Middle frontal gyrus (tissue), 1 donor: ENCODE measurements around the gene EML6.

ENCODE experiments used
- DNase-seq: peaks from one replicate; pipeline ENCODE4 v3.0.0-alpha.2; 2015; ENCODE audit warnings: low spot score; ENCODE audit errors: extremely low spot score

The EML6 gene

DNA sequence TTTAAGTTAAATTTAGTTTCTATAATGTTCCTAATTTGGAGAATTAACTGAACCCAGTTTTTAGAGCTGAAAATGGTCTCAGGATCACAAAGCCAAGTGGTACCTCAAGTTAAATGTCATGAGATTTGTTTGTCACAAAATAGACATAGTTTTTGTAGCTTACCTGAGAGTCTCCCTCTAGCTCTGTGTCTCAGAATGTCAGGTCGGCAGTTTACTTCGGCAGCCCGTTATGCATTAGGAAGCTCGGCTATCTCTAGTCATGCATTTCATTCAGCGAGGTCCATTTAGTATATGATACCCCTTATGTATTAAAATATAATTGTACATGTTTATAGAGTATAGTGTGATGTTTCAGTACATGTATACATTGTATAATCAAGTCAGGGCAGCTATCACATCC, 155.6 kb downstream of the EML6 start:
- no peak for DNase-seq

DNA sequence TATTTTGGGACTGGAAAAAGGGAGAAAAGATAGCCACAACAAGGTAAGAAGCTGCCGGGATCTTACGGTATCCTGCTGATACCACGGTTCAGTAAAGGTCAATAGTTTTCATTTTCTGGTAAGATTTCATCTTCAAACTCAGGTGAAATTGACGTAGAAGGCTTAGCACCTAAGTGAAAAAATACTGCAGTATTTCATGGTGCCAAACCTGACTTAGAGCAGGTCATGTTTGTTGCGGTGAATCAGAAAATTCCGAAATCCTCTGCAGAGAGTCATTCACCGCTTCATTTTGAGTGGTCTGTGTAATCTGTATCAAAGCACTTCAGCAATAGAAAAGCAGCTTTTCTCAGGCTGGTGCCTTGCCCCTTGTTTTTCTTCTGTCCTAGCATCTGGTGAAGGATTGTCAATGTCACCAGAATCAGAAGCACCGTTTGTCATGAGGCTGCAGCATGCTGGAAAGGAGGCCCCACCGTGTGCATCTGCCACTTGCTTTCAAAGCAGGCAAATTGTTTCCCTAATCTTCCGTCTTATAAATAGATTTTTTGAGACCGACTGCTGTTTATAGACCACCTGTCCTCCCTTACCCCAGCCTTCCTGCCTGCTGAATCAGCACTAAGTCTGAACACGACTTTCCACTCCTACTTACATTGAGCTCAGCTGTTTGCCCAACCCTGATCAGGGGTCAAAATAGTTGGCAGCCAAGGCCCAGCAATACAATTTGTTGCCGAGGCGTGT, 156.3 kb downstream of the EML6 start:
- DNase-seq, result no peak

DNA sequence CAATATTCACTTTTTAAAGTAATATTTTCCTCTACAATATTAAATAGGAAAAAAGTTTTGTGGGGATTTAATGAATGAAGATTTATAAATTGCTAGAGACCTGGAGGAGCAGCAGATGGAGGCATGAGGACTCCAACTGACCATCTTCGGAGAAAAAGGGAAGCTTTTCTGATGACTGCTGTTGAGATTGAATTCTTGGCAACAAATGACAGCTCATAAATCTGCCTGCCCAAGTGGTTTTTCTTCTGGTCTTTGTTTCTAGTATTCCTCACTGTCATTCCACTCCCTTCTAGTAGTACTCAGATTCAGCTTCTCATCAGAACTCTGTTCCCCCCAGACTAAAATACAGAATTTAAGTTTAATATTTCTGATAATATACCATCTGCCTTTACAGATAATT, 157.0 kb downstream of the EML6 start:
- DNase-seq, result no peak

DNA sequence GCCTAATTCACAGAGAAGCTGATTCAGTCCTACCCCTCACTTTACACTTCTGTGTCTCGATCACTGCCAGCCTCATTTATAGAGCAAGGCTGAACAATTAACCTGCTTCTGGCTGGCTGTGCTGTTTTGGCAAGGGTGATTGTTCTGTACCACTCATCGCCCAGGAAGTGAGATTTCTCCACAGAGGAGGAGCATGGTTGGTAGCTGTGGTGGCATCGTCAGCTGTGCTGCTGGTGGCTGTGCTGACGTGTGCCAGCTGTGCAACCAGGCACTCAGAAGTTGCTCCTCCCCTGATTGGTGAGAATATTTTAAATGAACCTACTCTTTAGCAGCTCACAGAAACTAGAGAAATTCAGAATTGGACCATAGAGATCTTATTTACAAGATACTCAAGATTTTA, 158.3 kb downstream of the EML6 start:
- DNase-seq, result no peak

DNA sequence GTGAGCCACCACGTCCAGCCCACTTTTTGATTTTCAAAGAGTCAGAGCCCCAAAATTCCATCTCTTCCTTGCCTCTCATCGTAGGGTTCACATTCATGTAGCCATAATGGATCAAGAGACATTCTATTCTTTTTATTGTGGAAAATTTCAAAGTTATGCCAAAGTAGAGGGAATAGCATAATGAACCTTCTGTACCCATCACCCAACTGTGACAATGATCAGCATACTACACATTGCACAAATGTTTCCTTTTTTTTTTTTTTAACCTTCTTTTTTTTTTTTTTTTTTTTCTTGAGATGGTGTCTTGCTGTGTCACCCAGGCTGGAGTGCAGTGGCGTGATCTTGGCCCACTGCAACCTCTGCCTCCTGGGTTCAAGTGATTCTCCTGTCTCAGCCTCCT, 162.4 kb downstream of the EML6 start:
- no peak for DNase-seq

DNA sequence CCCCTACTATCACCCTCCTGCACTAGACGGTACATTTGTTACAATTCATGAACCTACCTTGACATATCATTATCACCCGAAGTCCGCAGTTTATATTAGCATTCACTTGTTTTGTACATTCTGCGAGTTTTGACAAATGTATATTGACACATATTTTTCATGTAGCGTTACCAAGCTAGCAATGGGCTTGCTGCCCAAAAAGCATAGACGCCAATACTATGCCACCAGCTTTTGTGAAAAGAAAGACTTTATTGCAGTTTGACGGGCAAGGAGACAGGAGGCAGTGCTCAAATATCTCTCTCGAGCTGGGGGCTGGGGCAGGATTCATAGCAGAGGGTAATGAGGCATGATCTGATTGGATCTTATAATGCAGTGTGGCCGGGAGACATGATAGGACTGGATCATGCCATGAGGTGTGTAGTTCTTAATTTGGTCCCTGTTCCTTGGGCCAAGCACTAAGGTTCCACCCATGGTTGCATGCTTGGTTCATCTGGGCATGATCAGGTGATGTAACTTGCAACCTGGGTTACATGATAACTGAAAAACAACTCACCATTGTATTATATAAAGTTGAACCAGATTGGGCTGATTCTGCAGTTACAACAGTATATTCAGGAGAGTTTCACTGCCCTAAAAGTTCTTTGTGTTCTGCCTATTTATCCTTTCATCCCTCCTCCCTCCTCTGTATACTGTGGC, 164.5 kb downstream of the EML6 start:
- no peak for DNase-seq

DNA sequence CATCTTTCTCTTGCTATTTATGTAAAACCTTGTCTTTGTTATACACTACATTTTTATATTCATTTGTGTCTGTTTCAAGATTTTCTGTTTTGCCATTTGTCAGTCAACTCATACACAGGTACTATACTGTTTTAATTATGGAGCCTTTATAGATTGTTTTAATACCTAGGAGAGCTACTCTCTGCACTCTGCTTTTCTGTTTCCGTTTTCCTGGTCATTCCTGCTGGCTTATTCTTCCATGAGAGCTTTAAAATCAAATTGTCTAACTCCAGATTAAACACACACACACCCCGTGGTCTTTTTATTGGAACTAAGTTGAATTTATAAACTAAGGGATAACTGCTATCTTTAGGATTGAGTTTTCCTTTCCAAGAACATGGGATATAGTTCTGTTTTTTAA, 165.6 kb downstream of the EML6 start:
- DNase-seq, result no peak

DNA sequence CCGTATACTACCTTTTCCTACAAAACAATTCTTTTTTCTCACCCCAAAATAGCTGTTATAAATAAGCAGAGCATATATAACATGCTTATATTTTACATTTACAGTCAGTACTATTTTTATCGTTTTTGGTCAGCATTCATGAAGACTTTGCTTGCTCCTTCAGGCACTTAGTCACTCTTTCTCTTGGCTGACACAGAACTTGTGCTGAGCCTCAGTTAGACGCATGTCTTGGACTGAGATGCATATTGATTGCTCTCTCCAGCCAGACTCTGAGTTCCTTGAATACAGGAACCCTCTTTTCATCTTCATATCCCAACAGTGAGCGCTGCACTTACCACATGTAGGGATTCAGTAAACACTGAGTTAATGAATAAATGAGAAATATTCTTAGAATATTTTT, 168.4 kb downstream of the EML6 start:
- DNase-seq, result no peak

DNA sequence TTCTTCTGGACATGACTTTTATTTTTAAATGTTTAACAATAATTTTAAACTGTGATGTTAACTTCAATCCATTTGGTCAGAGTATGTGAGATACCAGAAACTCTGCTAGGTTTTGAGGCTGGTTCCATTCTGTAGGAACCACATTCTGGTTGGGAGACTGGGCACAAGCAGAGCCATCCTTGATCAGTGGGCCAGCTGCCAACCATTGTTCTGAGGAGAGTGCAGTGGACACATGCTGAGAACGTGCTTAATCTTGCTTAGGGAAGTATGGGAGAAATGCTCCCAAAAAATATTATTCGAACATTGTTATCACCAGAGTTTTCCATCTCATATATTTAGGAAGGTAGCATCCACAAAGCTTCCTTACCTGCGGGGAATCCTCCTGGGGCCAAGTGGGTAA, 171.0 kb downstream of the EML6 start:
- no peak for DNase-seq

DNA sequence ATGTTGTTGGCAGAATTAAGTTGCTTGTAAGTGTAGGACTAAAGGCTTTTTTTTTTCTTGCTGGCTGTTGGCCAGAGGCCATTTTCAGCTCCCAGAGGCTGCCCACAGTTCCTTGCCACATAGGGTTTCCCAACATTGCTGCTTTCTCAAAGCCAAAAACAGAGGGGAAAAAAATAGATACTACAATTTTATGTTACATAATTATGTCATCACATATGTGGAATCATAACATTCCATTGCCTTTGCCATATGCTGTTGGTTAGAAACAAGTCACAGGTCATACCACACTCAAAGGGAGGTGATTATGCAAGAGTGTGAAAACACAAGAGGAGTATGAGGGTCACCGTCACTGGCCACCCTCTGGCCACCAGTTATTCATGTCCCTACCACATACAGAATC, 172.3 kb downstream of the EML6 start:
- no peak for DNase-seq

DNA sequence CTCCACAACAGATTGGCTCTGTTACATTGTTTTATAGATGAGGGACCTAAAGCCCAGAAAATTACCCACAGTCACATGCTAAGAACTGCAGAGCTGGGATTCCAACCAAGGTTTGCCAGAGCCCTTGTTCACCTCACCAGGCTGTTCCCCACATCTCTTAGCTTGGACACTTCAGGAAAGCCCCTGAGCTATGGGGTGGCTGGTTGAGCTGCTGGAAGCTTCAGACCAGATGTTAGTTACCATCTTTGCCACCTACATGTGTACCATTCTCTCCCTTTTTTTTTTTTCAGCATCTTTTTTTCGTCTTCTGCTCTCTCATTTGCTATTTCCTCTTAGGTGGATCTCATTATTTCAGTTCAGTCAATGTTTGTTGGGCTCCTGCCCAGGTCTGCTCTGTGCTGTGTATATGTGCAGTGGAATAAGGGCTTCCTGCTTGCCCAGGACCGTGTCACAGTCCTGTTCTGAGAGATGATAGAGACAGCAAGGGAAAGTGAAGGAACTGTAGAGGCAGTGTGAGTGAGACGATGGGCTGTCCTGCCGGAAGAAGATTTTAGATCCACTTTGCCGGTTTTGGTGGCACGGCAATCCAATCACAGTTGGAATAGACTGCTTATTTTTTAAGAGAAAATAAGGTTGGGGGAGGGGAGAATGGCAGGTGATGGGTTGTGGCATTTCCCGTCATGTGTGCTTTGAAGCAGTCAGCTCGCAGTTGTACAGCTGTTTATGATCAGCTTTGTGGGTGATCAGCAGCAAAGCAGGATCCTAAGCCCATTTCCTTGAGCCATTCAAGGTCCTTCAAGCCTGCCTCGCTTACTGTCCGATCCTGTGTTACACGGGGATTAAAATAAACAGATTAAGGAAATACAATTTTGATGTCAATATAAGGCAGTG, 174.2 kb downstream of the EML6 start:
- no peak for DNase-seq

DNA sequence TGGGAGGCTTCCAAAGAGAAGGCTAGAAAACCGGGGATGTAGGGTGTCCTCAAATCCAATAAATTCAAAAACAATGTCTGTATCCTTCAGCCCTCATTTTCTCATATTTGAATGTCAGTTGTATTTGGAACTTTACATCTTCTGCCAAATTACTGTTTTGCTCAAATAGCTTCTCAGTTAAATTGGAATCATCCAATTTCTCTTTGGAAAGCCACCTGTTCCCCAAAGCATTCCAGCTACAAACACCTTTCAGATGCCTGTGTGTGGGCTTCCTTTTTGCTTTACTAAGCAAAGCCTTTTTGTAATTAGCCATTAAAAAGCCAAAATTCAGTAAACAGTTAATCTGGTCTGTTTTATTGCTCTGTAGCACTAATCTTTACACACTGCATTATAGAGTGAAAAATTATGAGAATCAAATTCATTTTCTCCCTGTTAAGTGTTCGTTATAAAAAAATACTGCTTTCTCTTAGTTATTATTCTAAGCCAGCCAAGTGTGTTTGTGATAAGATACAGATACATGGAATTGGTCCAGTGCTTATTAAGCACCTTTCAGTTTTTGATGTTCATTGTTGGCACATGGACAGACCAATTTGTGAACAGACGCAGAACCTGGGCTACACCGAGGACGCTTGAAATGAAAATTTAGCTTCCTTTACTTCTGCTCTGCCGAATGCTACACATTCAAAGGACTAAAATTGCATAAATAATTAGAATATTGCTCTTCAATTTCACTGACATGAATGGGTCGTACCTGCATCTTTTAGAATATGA, 175.2 kb downstream of the EML6 start:
- DNase-seq, result no peak

DNA sequence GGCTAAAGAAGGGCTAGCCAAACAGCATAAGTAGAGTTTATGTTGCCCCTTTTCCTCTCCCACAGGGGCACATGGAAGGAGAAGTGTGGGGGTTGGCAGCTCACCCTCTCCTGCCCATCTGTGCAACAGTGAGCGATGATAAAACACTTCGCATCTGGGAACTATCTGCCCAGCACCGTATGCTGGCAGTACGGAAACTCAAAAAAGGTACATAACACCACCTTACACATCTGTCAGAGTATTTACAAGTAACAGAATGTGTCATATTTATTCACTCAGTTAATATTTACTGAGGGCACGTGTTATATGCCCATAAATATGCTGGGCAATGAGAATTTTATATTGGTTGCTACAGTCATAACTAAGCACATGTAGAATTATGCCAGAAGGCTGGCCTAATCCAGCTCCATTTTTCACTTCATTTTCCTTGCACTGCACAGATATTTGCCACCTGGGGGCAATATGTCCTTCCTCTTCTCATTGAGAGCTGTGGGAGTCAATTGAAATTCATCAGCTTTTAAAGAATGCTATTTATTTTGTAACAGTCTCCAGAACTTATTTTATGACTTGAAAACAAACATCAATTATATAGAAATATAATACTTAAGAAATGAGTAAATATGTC, 176.2 kb downstream of the EML6 start:
- no peak for DNase-seq

DNA sequence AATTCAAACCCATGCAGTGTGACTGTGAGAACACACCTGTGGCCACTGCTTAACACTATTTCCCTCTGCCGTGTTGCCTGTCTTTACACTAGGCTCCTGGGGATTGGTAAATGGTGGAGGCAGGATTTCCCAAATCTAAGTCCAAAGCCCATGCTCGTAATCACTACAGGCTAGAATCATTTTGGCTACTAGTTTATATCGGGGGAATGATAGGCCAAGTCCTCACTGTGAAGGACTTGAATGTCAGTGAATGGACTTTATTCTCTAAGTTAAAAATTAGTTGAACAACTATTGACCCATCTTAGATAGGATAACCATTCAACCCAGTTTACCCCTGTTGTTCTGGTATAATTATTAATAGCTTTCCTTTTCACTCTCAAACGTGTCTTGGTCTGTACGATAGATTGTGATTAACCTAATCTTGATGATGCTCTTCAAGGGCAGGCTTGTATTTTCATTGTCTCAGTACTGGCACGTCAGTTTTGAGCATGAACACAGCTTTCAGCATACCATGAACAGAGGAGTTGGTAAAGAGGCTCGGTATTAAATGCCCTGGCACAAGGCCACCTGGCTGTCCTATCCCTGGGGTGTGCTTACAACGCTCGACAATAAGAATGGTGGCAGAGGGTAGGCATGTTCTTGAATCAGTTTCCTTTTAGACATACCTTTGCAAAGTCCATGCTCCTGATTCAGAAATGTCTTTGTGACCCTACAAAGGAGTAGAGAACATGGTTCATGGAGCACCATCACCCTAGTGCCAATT, 177.9 kb downstream of the EML6 start:
- DNase-seq, result no peak

DNA sequence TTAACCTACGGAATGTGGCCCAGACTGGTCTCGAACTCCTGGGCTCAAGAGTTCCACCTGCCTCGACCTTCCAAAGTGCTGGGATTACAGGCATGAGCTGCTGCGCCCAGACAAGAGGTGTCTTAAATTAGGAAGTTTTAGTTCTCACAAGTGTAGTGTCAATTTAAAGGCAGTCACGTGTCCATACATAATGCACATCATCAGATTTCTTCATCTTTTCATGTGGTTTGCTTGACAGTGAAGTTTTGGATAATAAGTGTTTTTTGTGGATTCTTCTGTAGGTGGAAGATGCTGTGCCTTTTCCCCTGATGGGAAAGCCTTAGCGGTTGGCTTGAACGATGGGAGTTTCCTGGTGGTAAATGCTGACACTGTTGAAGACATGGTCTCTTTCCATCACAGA, 179.3 kb downstream of the EML6 start:
- no peak for DNase-seq

DNA sequence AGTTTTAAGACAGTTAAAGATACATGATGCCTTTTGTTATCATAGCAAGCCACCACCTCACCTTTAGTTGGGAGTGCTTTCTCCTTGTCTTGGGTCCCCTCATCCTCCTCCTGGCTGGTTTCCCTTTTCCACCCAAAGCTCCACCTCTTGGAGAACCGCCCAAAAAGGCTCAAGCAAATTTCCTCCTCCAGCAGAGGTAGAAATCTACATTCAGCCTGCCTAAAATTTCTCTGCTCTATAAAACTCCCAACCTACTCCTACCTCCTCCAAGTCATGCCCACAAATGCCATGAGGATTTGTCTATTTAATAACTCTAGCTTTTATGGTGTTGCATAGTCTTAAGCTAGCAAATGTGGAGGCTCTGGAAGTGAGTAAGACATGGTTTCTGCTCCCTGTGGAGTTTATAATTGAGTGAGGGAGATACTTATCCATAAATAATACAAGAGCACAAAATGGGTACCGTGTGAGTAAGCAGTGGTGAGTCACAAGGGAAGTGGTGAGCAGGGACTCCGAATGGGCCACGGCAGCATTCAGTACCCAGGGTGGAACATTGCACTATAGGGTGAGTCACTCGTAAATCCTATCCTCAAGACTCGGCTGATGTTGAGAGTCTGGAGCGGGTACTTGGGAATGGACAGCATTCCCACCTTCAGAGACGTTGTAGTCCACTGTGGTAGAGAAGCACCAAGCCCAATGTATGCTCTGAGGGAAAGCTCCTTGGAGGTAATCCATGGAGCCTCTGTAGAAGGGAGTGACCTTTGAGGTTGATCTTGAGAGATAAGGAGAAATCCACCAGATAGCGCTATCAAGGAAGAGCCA, 180.5 kb downstream of the EML6 start:
- no peak for DNase-seq

DNA sequence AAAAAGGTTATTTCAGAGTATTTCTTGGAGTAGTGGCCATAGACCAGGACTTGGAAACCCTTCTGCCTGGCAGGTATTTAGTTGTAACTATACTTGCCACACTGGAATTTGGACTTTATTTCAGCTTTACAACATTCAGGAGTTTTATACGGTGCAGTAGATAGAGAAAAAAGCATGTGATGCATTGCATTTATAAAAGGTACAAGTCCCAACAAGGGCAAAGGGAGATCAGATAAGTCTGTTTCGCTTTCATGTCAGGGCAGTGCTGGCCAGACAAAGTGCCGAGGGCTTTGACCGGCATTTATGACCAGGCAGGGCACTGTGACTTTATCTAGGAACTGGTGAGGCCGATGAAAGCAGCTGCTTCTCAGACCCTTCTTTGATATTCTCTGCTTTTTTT, 181.4 kb downstream of the EML6 start:
- no peak for DNase-seq

DNA sequence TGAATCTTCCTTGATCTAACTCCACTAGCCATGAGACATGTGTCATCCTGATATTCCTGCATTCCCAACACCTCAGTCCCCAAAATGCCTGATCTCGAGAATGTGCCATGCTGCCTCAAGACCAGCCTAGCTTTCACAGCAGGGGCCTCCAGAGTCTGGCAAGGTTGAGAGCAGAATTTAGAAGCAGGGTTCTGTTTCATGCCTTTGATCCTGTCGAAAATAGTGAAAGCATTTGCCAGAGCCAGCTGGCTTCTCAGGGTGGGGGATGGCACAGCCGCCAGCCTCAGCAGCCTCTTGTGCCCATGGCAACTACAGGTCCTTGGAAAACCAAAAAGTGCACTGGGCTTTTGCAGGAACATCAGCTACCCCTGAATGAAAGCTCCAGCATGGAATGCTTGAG, 183.3 kb downstream of the EML6 start:
- no peak for DNase-seq

DNA sequence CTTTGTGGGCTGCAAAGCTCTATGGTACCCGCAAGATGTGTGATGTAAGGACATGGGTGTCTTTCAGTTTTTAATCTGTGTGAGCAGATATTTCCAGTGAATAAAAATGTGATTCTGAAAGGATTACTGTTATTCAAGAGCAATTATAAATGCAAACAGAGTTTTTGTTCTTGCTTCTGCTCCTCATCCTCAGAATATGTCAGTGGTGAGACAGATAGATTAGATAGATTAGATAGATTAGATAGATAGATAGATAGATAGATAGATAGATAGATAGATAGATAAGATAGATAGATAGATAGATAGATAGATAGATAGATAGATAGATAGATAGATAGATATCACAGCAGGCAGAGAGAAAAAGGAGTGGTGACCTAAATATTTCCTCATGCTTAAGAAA, 184.2 kb downstream of the EML6 start:
- DNase-seq, result no peak
